Spleen (tissue), 11 donors: ENCODE data around the gene KLHL14. TPM values are rescaled to one million over a fixed set of nuclear protein-coding genes. Genes with fewer than 3 reads are reported as not detected.

Experiments
- DNase-seq: peaks from one replicate; pipeline ENCODE4 v3.0.0-alpha.2; 2020
- H3K27ac ChIP-seq, 8 donors: fragments of 200-600 bp; sonication (generic) in 7 of 8; 1 replicate in 4 of 8; 2 replicates in 4 of 8; pipeline versions ENCODE4 v1.5.0 to v1.8.0; 2016 to 2021; ENCODE audit warnings: inconsistent platforms in 4 of 8, mild to moderate bottlenecking in 4 of 8, moderate library complexity in 1 of 8
- H3K27me3 ChIP-seq, 7 donors: fragments of 200-600 bp; sonication (generic) in 6 of 7; replicated peaks in 1 of 7; 1 replicate in 4 of 7; 2 replicates in 3 of 7; pipeline versions ENCODE4 v1.5.0 to v1.8.0; 2016 to 2021; ENCODE audit warnings: inconsistent platforms in 3 of 7, mild to moderate bottlenecking in 1 of 7
- H3K36me3 ChIP-seq, 6 donors: fragments of 200-600 bp; sonication (generic) in 5 of 6; 1 replicate in 4 of 6; 2 replicates in 2 of 6; pipeline versions ENCODE4 v1.5.0 to v1.8.0; 2016 to 2021; ENCODE audit warnings: inconsistent platforms in 2 of 6
- H3K4me1 ChIP-seq, 6 donors: fragments of 200-600 bp; sonication (generic) in 5 of 6; 1 replicate in 3 of 6; 2 replicates in 3 of 6; pipeline versions ENCODE4 v1.5.0 to v1.8.0; 2016 to 2021; ENCODE audit warnings: inconsistent platforms in 3 of 6
- H3K4me3 ChIP-seq, 8 donors: fragments of 200-600 bp; sonication (generic) in 7 of 8; 1 replicate in 4 of 8; 2 replicates in 4 of 8; pipeline versions ENCODE4 v1.5.0 to v1.8.0; 2016 to 2021; ENCODE audit warnings: inconsistent platforms in 4 of 8, mild to moderate bottlenecking in 4 of 8, moderate library complexity in 2 of 8
- H3K9me3 ChIP-seq, 8 donors: fragments of 200-600 bp; sonication (generic) in 7 of 8; 1 replicate in 4 of 8; 2 replicates in 4 of 8; pipeline versions ENCODE4 v1.5.0 to v1.8.0; 2016 to 2021; ENCODE audit warnings: inconsistent platforms in 4 of 8
- CTCF ChIP-seq, 11 experiments: fragments of 200-600 bp in 7 of 11; fragments of 450-650 bp in 4 of 11; sonication (generic) in 4 of 11; IDR thresholded peaks in 8 of 11; conservative IDR thresholded peaks in 3 of 11; 1 replicate in 7 of 11; 2 replicates in 4 of 11; pipeline versions ENCODE4 v1.4.0 to v1.8.0; 2016 to 2021; ENCODE audit warnings: antibody characterized with exemption in 11 of 11, inconsistent platforms in 4 of 11, mild to moderate bottlenecking in 1 of 11
- POLR2A ChIP-seq, 3 donors: fragments of 450-650 bp; IDR thresholded peaks; one replicate each; pipeline ENCODE4 v1.5.1; 2017; ENCODE audit warnings: antibody characterized with exemption in 3 of 3, mild to moderate bottlenecking in 1 of 3
- POLR2AphosphoS5 ChIP-seq, 3 donors: sonication (generic); formaldehyde crosslinking; IDR thresholded peaks; one replicate each; pipeline ENCODE4 v1.5.1; 2017; ENCODE audit warnings: antibody characterized with exemption in 3 of 3
- WGBS, 5 donors: extraction: QIAGEN DNeasy Blood & Tissue Kit in 3 of 5; methylation state at CpG; one replicate each; pipeline versions ENCODE4 v1.1.5 to v1.1.7; 2013 to 2018; 5-methylcytosine and 5-hydroxymethylcytosine counted together
- intact Hi-C: fragments of 100-400 bp; cut with DNase I; formaldehyde crosslinking; loops from one replicate; pipeline ENCODE4 v1.15.0; 2023; ENCODE audit warnings: low total_unique reads
- polyA plus RNA-seq, 3 donors: library from polyadenylated mRNA; stranded (reverse); fragments of 200-250 nt; gene quantifications; one replicate each; pipeline ENCODE4 v1.2.1, GENCODE V29; 2013
- total RNA-seq, 7 donors: library from RNA; depleted of rRNA in 3 of 7; stranded (reverse); fragments of >200 nt in 3 of 7; fragmentation: NEBNext Ultra II Directional in 4 of 7; extraction: Animal tissue kit (Norgen Biotek cat#: 25700) in 4 of 7; gene quantifications; one replicate each; pipeline versions ENCODE4 v1.1.0 to v1.2.1, GENCODE V29; 2016 to 2021
- donor health status: healthy with polysubstance abuse.
- donor health status: DM: no; HTN: no; CAD: no; lungs with moderate emphysema.
- donor health status: DM: no; HTN: no; CAD: no.
- donor health status: Bipolar disorder and iron deficiency.
- donor health status: healthy.
- donor health status: DM: no; HTN: no; CAD: no.
- donor health status: DM: yes; HTN: yes; CAD: no.

KLHL14 gene
- total and polyA plus RNA-seq, 10 donors: 9.4 to 41.4 (median 17.5) TPM

GRCh38 chr18:32707147-32707546 lies 65.7 kb downstream of the KLHL14 start:
- Histone ChIP-seq H3K4me1 (peaks cover 0 to 3% (median 0%) of the 10 kb centered on the region in 6 donors), H3K27ac (no peak overlapping the region)
- 74 to 88% (median 80%) methylated on average over 2 of the region's 2 CpGs for WGBS, 5 donors

GRCh38 chr18:32701313-32701712 lies 71.5 kb downstream of the KLHL14 start:
- H3K36me3 ChIP-seq: peaks cover 0 to 4% (median 0%) of the 10 kb centered on the region in 6 donors
- no peaks in the 10 kb centered on the region for H3K27me3 ChIP-seq
- peaks cover 0 to 3% (median 0%) of the 10 kb centered on the region in 6 donors for H3K4me1 ChIP-seq
- TF ChIP-seq POLR2A (IDR thresholded peaks at IDR 0.05) (no peak), POLR2AphosphoS5 (IDR thresholded peaks at IDR 0.05) (no peak), CTCF (IDR thresholded peaks at IDR 0.05 in 8 of 11, conservative IDR thresholded peaks at IDR 0.05 in 3 of 11) (no peak)
- no peak overlapping the region for H3K27ac ChIP-seq
- DNase-seq: no peak
- H3K9me3 ChIP-seq: no peaks in the 10 kb centered on the region
- intact Hi-C loops: loop anchor here (10.0 kb wide), 1 partner anchor 223 kb away; no protein-coding TSS in a partner anchor
- no peak overlapping the region for H3K4me3 ChIP-seq

More at GRCh38 chr18:32707147-32707546, 65.7 kb downstream of the KLHL14 start:
- intact Hi-C loops: loop anchor here (10.0 kb wide), 1 partner anchor 218 kb away; no protein-coding TSS in a partner anchor
- H3K4me3 ChIP-seq: no peak overlapping the region
- DNase-seq: no peak
- TF ChIP-seq POLR2A (IDR thresholded peaks at IDR 0.05) (no peak), CTCF (IDR thresholded peaks at IDR 0.05 in 8 of 11, conservative IDR thresholded peaks at IDR 0.05 in 3 of 11) (no peak), POLR2AphosphoS5 (IDR thresholded peaks at IDR 0.05) (no peak)
- H3K9me3 ChIP-seq: no peaks in the 10 kb centered on the region
- peaks cover 0 to 5% (median 0%) of the 10 kb centered on the region in 6 donors for H3K36me3 ChIP-seq
- H3K27me3 ChIP-seq: no peaks in the 10 kb centered on the region

GRCh38 chr18:32698153-32698552 lies 74.7 kb downstream of the KLHL14 start:
- TF ChIP-seq POLR2A (IDR thresholded peaks at IDR 0.05): no peak
- no peak for TF ChIP-seq CTCF (IDR thresholded peaks at IDR 0.05 in 8 of 11, conservative IDR thresholded peaks at IDR 0.05 in 3 of 11)
- TF ChIP-seq POLR2AphosphoS5 (IDR thresholded peaks at IDR 0.05): no peak
- no peak for DNase-seq
- intact Hi-C loops: no loop called here
- H3K27me3 ChIP-seq: no peaks in the 10 kb centered on the region
- WGBS, 5 donors: 75 to 89% (median 85%) methylated on average over 3 of the region's 3 CpGs
- no peaks in the 10 kb centered on the region for H3K9me3 ChIP-seq
- no peak overlapping the region for H3K27ac ChIP-seq
- no peaks in the 10 kb centered on the region for H3K4me1 ChIP-seq
- no peak overlapping the region for H3K4me3 ChIP-seq
- peaks cover 0 to 17% (median 0%) of the 10 kb centered on the region in 6 donors for H3K36me3 ChIP-seq

- Histone ChIP-seq H3K27ac (no peak overlapping the region), H3K4me3 (no peak overlapping the region), H3K9me3 (no peaks in the 10 kb centered on the region), H3K27me3 (no peaks in the 10 kb centered on the region), H3K36me3 (peaks cover 0 to 28% (median 0%) of the 10 kb centered on the region in 6 donors), H3K4me1 (no peaks in the 10 kb centered on the region)
- no peak for DNase-seq
- TF ChIP-seq POLR2AphosphoS5 (IDR thresholded peaks at IDR 0.05): no peak
- 75 to 98% (median 86%) methylated on average over 3 of the region's 3 CpGs for WGBS, 5 donors
- intact Hi-C loops: no loop called here
These were observed 76.4 kb downstream of the KLHL14 start for GRCh38 chr18:32696376-32696775.

GRCh38 chr18:32695534-32695933 lies 77.3 kb downstream of the KLHL14 start:
- intact Hi-C loops: no loop called here
- no peaks in the 10 kb centered on the region for H3K4me1 ChIP-seq
- peaks cover 0 to 36% (median 0%) of the 10 kb centered on the region in 6 donors for H3K36me3 ChIP-seq
- WGBS, 5 donors: 75 to 87% (median 76%) methylated on average over 3 of the region's 3 CpGs
- H3K4me3 ChIP-seq: no peak overlapping the region
- no peaks in the 10 kb centered on the region for H3K9me3 ChIP-seq
- TF ChIP-seq CTCF (IDR thresholded peaks at IDR 0.05 in 8 of 11, conservative IDR thresholded peaks at IDR 0.05 in 3 of 11) (no peak), POLR2A (IDR thresholded peaks at IDR 0.05) (no peak), POLR2AphosphoS5 (IDR thresholded peaks at IDR 0.05) (no peak)
- H3K27ac ChIP-seq: no peak overlapping the region
- DNase-seq: no peak
- no peaks in the 10 kb centered on the region for H3K27me3 ChIP-seq
